ENCODE measurements around the gene KCNIP4. TPM values are rescaled to one million over a fixed set of nuclear protein-coding genes. Genes with fewer than 3 reads are reported as not detected.
A peak's percentile ranks its signal among the peaks of the same experiment; 100 is the strongest.

KCNIP4 gene
- total and polyA plus RNA-seq, 12 donors, result 0.44 to 4.1 (median 1.6) TPM

DNA sequence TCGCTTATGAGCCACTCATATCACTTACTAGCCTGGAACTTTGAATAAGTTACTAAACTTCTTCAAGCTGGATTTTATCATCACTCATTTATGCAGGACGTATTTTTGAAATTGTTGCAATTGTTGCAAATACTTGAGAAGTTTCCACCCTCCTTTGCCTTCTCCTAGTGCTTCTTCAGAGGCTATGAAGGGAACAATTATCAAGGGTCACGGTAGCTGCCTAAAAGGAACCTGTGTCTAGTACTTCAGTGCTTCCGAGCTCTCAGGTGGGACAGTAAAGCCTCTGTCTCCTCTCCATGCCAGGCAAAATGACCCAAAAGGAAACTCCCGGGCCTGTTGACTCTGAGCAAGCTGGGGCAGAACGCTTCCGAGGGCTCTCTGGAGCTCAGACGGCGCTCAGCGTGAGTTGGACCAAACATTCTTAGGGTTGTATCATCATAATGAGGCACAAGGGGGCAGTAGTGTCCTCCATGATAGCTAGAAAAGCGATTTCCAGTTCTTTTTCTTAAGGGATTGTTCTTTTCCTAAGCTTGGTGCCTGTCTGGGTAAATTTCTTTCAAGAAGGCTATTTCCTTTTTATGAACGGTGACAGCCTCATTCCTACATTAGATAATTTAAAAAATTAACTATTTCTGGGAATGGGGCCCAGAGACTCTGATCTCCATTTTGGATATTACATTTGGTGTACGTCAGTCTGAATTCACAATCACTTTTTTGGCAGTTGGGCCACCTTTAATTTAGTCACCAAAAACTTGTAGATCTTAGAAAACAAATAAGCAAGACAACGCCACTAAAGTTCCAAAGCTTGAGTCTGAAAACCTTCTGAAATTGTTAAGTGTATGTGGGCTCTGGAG lies 1175.2 kb downstream of the KCNIP4 start:
- no peaks in the 10 kb centered on the region for H3K36me3 ChIP-seq (replicated peaks in 1 of 2)
- no peak overlapping the region for H3K27ac ChIP-seq
- DNase-seq, result peak; percentile 22 to 56 (median 47)
- no peaks in the 10 kb centered on the region for H3K4me1 ChIP-seq (replicated peaks in 1 of 2)
- 29 to 30% (median 30%) methylated on average over 11 to 14 of the region's 14 CpGs for WGBS, 4 donors
- no peaks in the 10 kb centered on the region for H3K27me3 ChIP-seq
- H3K9me3 ChIP-seq (replicated peaks in 1 of 3), result no peaks in the 10 kb centered on the region
- TF ChIP-seq POLR2A (IDR thresholded peaks at IDR 0.05), result no peak
- peak; percentile 48 to 66 (median 58) for TF ChIP-seq CTCF (IDR thresholded peaks at IDR 0.05)
- H3K4me3 ChIP-seq, result no peak overlapping the region
- intact Hi-C loops (cut with DNase I), result loop anchor here in 1 of 2 donors (5.0 to 10.0 kb wide), 2 partner anchors 361 to 699 kb away; no protein-coding TSS in a partner anchor

DNA sequence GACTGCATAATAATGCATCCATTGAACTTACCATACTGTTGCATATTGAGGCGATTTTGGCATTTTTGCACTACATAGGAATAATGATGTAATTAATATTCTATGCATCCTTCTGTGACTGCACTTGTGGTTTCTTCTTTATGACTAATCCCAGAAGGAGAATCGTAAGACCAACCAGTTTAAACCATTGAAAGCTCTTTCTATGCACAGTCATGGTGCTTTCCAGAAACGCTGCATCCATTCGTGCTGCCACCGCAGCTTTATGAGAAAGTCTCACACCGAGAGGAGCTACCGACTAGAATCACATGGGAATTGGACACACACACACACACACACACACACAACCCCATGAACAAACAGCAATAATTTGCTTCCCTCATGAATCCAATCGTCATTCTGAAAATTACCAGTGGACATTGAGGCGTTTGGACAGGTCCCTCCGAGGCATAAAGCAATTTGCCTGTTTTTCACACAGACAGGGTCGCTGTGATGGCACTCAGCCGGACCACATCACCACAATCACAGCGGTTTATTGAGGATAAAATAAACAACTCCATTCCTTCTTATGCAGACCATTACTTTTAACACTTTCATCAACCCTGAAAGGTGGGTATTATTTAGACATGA lies 1184.1 kb downstream of the KCNIP4 start:
- no peak for TF ChIP-seq POLR2A (IDR thresholded peaks at IDR 0.05)
- no peak for TF ChIP-seq CTCF (IDR thresholded peaks at IDR 0.05)
- no peaks in the 10 kb centered on the region for H3K36me3 ChIP-seq (replicated peaks in 1 of 2)
- H3K27ac ChIP-seq, result no peak overlapping the region
- H3K27me3 ChIP-seq, result no peaks in the 10 kb centered on the region
- WGBS, 4 donors, result 84 to 88% (median 87%) methylated on average over 13 of the region's 13 CpGs
- no peak overlapping the region for H3K4me3 ChIP-seq
- no peak for DNase-seq
- intact Hi-C loops (cut with DNase I), result no loop called here
- no peaks in the 10 kb centered on the region for H3K9me3 ChIP-seq (replicated peaks in 1 of 3)
- no peaks in the 10 kb centered on the region for H3K4me1 ChIP-seq (replicated peaks in 1 of 2)

DNA sequence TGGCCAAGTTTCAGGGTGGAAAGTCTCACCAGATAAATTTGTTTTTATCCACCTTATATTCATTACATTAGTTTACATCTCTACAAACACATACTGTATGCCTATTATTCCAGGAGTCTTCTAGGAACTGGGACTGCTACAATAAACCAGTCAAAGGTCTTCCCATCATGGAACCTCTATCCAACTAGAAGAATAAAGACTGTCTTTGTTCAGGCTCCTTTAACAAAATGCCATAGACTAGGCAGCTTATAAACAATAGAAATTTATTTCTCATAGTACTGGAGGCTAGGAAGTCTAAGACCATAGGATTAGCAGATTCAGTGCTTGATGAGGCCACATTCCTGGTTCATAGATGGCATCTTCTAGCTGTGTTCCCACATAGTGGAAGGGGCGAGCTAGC lies 1186.7 kb downstream of the KCNIP4 start:
- no peaks in the 10 kb centered on the region for H3K9me3 ChIP-seq (replicated peaks in 1 of 3)
- no peak overlapping the region for H3K27ac ChIP-seq
- no peaks in the 10 kb centered on the region for H3K27me3 ChIP-seq
- no peak overlapping the region for H3K4me3 ChIP-seq
- no peaks in the 10 kb centered on the region for H3K36me3 ChIP-seq (replicated peaks in 1 of 2)
- no peak for DNase-seq
- 69 to 94% (median 90%) methylated on average over 1 of the region's 1 CpG for WGBS, 4 donors
- TF ChIP-seq CTCF (IDR thresholded peaks at IDR 0.05) (no peak), POLR2A (IDR thresholded peaks at IDR 0.05) (no peak)
- intact Hi-C loops (cut with DNase I), result no loop called here
- no peaks in the 10 kb centered on the region for H3K4me1 ChIP-seq (replicated peaks in 1 of 2)

DNA sequence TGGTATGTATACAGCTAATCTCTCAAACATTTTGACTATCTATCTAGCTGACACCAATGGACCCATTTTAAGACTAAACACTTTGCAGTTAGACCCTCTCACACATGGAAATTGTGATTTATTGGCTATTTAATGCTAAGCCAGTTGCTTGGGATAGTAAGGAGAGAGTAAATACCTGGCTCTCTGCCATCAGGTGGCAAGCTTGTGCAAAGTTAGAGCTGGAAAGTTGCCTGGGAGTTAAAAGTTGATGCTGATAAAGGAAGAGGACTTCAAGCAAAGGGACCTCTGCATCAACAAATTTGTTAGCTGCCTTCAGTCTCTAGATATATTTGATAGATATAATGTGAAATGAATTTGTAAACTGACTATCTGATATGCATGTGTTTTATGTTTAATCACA lies 1187.2 kb downstream of the KCNIP4 start:
- H3K9me3 ChIP-seq (replicated peaks in 1 of 3), result no peaks in the 10 kb centered on the region
- no peaks in the 10 kb centered on the region for H3K4me1 ChIP-seq (replicated peaks in 1 of 2)
- H3K4me3 ChIP-seq, result no peak overlapping the region

More for the DNA sequence above, 1187.2 kb downstream of the KCNIP4 start:
- Histone ChIP-seq H3K36me3 (replicated peaks in 1 of 2) (no peaks in the 10 kb centered on the region), H3K27ac (no peak overlapping the region), H3K27me3 (no peaks in the 10 kb centered on the region)
- DNase-seq, result no peak
- TF ChIP-seq CTCF (IDR thresholded peaks at IDR 0.05) (no peak), POLR2A (IDR thresholded peaks at IDR 0.05) (no peak)
- intact Hi-C loops (cut with DNase I), result no loop called here
